DOHH2 (cell line): ENCODE results near the gene ITPR1.

Source experiments
- H3F3A ChIP-seq: fragments of 200-600 bp; sonication (generic), shearing (Covaris generic); 2 replicates; pipeline ENCODE4 v1.6.0; 2016; ENCODE audit warnings: antibody characterized with exemption, mild to moderate bottlenecking; ENCODE audit not compliant: control insufficient read depth, insufficient read depth
- H3K27ac ChIP-seq: fragments of 200-600 bp; sonication (generic); 2 replicates; pipeline ENCODE4 v1.5.1; 2014; ENCODE audit warnings: low read depth, mild to moderate bottlenecking, low read length, moderate library complexity
- H3K27me3 ChIP-seq: fragments of 200-600 bp; sonication (generic); 2 replicates; pipeline ENCODE4 v1.6.1; 2014; ENCODE audit warnings: mild to moderate bottlenecking, low read length, mixed read lengths; ENCODE audit not compliant: control insufficient read depth
- H3K36me3 ChIP-seq: fragments of 200-600 bp; sonication (generic); 2 replicates; pipeline ENCODE4 v1.6.1; 2014; ENCODE audit warnings: mild to moderate bottlenecking, low read length, moderate library complexity, mixed read lengths; ENCODE audit not compliant: control insufficient read depth
- H3K4me1 ChIP-seq: fragments of 200-600 bp; sonication (generic); 2 replicates; pipeline ENCODE4 v1.6.1; 2014; ENCODE audit warnings: mild to moderate bottlenecking, low read length, mixed read lengths; ENCODE audit not compliant: control insufficient read depth
- H3K4me2 ChIP-seq: fragments of 200-600 bp; sonication (generic); 2 replicates; pipeline ENCODE4 v1.6.0; 2014; ENCODE audit warnings: mild to moderate bottlenecking, low read length, moderate library complexity
- H3K4me3 ChIP-seq: fragments of 200-600 bp; sonication (generic); 2 replicates; pipeline ENCODE4 v1.5.1; 2014; ENCODE audit warnings: mild to moderate bottlenecking, low read length, mixed read lengths
- H3K79me2 ChIP-seq: fragments of 200-600 bp; sonication (generic); 2 replicates; pipeline ENCODE4 v1.6.1; 2014; ENCODE audit warnings: mild to moderate bottlenecking, low read length, mixed read lengths; ENCODE audit not compliant: control insufficient read depth
- H3K9me2 ChIP-seq: fragments of 200-600 bp; sonication (generic); replicated peaks from 2 replicates; pipeline ENCODE4 v1.6.1; 2014; ENCODE audit warnings: mild to moderate bottlenecking, low read length, mixed read lengths; ENCODE audit not compliant: control insufficient read depth
- H3K9me3 ChIP-seq: fragments of 200-600 bp; sonication (generic); 2 replicates; pipeline ENCODE4 v1.6.1; 2014; ENCODE audit warnings: antibody characterized with exemption, low read length, mixed read lengths; ENCODE audit not compliant: control insufficient read depth, insufficient read depth
- H4K20me1 ChIP-seq: fragments of 200-600 bp; sonication (generic); 2 replicates; pipeline ENCODE4 v1.6.0; 2014; ENCODE audit warnings: low read depth, mild to moderate bottlenecking, antibody characterized with exemption, low read length, moderate library complexity; ENCODE audit not compliant: control insufficient read depth, insufficient read depth
- EZH2phosphoT487 ChIP-seq: fragments of 200-600 bp; sonication (generic); IDR thresholded peaks from 2 replicates; pipeline ENCODE4 v1.6.1; 2017; ENCODE audit warnings: borderline replicate concordance, mild to moderate bottlenecking, antibody characterized with exemption, low read length, moderate library complexity, mixed read lengths
- TF ChIP-seq, protein P1 (sequence below): fragments of 200-600 bp; sonication (generic); IDR thresholded peaks from one replicate; pipeline ENCODE4 v1.5.1; 2014; ENCODE audit warnings: antibody characterized with exemption, mild to moderate bottlenecking, low read depth, low read length; ENCODE audit not compliant: poor library complexity, severe bottlenecking

Gene ITPR1

DNA sequence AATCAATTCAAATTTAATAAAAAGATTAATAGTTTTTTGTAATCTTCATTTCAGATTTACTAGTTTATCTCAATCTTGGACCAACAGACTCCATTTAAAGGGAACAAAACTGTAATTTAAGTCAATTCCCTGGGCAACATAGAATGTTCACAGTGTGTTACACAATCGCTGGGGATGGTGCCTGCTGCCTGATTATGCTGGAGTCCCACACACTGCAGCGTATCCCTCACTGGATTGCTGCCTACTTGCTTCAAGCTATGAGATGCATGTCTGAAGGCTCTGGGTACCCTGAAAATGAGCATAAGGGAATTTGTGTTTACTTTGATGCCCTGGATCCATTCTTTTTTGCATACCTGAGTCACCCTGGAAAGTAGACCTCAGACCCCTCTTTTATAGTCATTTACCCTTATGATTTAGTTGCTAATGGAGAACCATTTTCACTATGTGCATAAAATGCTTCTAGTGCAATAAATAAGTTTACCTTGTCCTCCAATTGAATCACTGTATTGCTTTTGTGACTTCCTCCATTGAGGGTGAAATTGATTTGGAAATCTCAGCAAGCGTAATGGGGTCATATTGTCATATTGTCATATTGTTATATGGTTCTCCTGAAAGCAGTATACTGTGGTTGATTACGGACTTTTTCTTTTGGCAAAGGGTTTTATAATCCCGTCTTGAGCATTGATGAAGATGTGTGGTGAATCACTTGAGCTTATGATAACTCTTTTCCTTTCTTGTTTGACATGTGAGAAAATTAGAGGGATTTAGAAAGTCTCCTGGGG is 35.9 kb downstream of the ITPR1 start:
- H3K4me3 ChIP-seq: no peak overlapping the region
- no peak overlapping the region for H3K27ac ChIP-seq
- H3F3A ChIP-seq: peaks cover 7% of the 10 kb centered on the region; the same call in 1 of the 2 replicates
- peaks cover 17% of the 10 kb centered on the region for H3K4me1 ChIP-seq
- TF ChIP-seq, protein P1, sequence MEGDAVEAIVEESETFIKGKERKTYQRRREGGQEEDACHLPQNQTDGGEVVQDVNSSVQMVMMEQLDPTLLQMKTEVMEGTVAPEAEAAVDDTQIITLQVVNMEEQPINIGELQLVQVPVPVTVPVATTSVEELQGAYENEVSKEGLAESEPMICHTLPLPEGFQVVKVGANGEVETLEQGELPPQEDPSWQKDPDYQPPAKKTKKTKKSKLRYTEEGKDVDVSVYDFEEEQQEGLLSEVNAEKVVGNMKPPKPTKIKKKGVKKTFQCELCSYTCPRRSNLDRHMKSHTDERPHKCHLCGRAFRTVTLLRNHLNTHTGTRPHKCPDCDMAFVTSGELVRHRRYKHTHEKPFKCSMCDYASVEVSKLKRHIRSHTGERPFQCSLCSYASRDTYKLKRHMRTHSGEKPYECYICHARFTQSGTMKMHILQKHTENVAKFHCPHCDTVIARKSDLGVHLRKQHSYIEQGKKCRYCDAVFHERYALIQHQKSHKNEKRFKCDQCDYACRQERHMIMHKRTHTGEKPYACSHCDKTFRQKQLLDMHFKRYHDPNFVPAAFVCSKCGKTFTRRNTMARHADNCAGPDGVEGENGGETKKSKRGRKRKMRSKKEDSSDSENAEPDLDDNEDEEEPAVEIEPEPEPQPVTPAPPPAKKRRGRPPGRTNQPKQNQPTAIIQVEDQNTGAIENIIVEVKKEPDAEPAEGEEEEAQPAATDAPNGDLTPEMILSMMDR: no peak
- TF ChIP-seq EZH2phosphoT487: no peak
- H4K20me1 ChIP-seq: peaks cover 6% of the 10 kb centered on the region; the same call in 1 of the 2 replicates
- no peaks in the 10 kb centered on the region for H3K27me3 ChIP-seq
- no peaks in the 10 kb centered on the region for H3K36me3 ChIP-seq
- H3K9me3 ChIP-seq: no peaks in the 10 kb centered on the region
- H3K79me2 ChIP-seq: peaks cover 25% of the 10 kb centered on the region
- no peaks in the 10 kb centered on the region for H3K9me2 ChIP-seq
- H3K4me2 ChIP-seq: no peak overlapping the region

DNA sequence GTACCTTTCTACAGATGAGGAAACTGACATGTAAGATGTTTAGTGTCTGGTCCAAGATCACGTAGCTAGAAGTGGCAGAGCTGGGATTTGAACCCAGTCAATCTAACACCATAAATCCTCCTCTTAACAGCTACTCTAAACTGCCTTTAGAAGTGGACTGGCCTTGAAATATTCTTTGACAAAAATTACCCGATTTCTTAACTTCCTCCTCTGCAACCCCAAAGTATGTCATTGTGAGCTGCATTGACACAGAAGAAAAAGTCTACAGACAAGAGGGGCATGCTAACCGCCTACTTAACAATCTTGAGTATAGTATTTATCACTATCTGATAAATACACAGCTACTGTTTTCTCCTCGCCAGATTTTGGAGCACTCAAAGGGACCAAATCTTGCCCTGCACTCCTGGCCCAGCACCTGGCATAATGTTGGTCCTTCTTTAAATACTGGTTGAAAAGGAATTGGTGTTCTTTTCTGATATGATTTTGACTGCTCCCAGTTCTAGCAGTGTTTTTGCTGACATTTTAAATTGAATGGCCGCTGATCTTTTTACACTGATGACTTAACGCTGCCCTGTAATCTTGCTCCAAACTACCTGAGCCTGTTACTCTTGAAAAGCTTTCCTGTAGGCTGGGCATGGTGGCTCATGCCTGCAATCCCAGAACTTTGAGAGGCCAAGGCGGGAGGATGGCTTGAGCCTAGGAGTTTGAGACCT is 36.9 kb downstream of the ITPR1 start:
- Histone ChIP-seq H3K4me2 (no peak overlapping the region), H3K4me3 (no peak overlapping the region), H4K20me1 (peaks cover 6% of the 10 kb centered on the region; the same call in 1 of the 2 replicates), H3K4me1 (peaks cover 9% of the 10 kb centered on the region), H3K9me2 (no peaks in the 10 kb centered on the region), H3K27me3 (no peaks in the 10 kb centered on the region), H3F3A (peaks cover 5% of the 10 kb centered on the region; the same call in 1 of the 2 replicates), H3K9me3 (no peaks in the 10 kb centered on the region), H3K36me3 (no peaks in the 10 kb centered on the region), H3K79me2 (peaks cover 23% of the 10 kb centered on the region), H3K27ac (no peak overlapping the region)
- no peak for TF ChIP-seq EZH2phosphoT487
- TF ChIP-seq, protein P1: no peak

- H3K4me2 ChIP-seq: no peak overlapping the region
- TF ChIP-seq EZH2phosphoT487: no peak
- TF ChIP-seq, protein P1: no peak
- no peaks in the 10 kb centered on the region for H3F3A ChIP-seq
- H4K20me1 ChIP-seq: peaks cover 6% of the 10 kb centered on the region; the same call in 1 of the 2 replicates
- no peaks in the 10 kb centered on the region for H3K36me3 ChIP-seq
- no peak overlapping the region for H3K4me3 ChIP-seq
- no peaks in the 10 kb centered on the region for H3K4me1 ChIP-seq
- no peak overlapping the region for H3K27ac ChIP-seq
- H3K27me3 ChIP-seq: no peaks in the 10 kb centered on the region
- H3K79me2 ChIP-seq: peaks cover 14% of the 10 kb centered on the region
- H3K9me3 ChIP-seq: no peaks in the 10 kb centered on the region
- no peaks in the 10 kb centered on the region for H3K9me2 ChIP-seq
These were observed 38.4 kb downstream of the ITPR1 start for GRCh38 chr3:4531478-4532025.
